NCI-H2196 treated with DMSO at 0.1 percent for 48 hours (cell line): Measurements from ENCODE around the gene TPSG1.

ENCODE experiments used
- DNase-seq: peaks from one replicate; lab custom pipeline; 2025; ENCODE audit not compliant: unreplicated experiment; lab: John Stamatoyannopoulos, UW

Gene TPSG1

GRCh38 chr16:1181404-1182315 lies 43.4 kb downstream of the TPSG1 start:
- DNase-seq, result no peak

GRCh38 chr16:1180549-1181403 lies 44.3 kb downstream of the TPSG1 start:
- no peak for DNase-seq

DNA sequence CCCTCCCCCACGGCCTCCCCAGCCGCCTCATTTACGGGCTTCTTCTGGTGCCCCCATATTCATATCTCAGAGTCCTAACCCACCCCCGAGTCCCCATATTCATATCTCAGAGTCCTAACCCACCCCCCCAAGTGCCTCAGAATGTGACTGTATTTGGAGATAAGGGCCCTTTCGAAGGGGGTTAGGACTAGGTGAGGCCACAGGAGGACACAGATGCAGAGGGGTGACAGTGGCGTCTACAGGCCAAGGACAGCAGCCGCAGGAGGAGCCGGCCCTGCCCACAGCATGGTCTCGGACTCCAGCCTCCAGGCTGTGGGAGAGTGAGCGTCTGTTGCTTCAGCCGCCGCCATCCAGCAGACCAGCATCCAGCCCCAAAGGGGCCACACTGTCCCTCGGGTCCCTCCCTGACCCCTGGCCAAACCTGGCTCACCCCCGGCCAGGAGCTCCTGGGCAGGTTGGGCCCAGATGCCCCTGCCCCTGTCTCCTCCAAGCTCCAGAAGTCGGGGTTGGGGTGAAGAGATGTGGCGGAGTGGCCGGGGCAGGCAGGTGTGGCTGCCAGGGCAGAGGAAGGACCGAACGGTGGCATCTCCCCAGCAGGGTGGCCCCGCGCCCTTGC lies 46.7 kb downstream of the TPSG1 start:
- no peak for DNase-seq

- no peak for DNase-seq
These were observed 47.3 kb downstream of the TPSG1 start for GRCh38 chr16:1177750-1178149.

DNA sequence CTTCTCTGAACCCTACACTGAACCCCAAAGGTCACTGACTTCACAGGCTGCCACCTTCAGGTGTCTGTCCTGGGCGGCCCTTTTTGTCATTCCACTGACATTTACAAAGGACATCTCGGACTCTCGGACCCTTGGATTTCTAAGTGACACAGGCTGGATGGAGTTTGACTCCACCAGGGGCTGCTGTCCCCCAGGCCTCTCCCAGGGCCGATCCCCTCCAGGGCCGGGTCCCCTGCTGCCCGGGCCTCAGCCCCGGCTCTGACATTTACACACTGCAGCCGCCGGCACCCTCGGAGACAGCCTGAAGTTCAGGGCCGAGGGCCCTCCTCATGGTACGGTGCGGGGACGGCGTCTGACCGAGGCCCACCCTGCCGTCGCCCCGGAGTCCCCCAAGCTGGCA lies 48.0 kb downstream of the TPSG1 start:
- DNase-seq, result no peak

DNA sequence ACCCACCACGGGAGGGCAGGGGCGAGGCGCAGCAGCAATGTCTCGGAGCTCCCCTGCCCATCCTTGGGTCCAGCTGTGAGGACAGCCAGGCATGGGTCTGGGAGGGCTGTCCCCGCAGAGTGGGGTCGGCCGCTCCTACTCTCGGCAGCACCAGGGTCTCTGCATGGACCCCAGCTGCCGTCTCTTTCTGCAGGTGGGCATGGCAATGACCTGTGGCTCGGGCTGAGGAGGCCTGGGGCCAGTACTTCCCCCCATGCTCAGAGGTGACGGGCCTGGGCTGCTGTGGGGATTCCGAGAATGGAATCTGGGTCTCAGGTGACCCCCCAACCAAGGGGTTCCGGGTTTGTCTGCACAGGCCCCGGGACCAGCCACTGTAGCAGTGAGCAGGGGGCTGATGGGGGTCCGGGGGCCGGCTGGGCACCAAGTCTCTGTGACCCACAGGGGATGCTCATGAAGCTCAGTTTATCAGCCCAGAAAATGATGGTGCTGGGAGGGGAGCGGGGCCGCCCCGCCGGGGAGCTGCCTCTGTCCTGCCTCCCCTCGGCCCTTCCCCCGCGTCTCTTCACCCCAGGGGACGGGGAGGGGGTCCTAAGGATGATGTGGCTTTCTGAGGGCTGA lies 48.7 kb downstream of the TPSG1 start:
- no peak for DNase-seq

DNA sequence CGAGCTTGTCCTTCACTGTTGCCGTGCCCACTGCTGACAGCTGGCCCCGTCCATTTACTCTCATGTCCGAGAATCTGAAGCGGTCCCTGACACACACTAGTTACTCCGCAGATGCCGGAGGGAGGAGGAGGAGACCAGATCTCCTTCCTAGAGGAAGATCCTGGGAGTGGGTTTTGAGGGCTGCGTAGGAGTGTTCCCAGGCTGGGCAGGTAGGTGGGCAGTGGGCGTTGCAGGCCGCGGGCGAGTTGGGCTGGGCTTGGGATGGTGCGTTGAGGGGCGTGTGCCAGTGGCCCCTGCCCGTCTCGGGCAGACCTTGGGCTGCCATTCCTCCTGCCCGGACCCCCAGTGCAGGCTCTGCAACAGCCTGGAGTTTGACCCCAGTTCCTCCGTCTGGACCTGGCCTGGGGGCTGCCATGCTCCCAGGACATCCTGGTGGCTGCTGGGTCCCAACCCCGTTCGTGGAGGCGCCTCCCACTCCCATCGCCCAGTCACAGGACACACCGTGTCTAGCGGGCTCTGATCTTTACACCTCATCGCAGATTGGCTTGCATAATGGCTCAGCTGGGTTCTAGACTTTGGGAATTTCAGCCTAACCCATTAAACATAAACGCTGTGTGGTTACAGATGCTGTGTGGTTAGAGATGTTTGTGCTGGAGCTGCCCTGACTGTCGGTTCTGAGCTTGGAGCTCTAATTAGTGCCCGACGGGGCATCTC lies 49.3 kb downstream of the TPSG1 start:
- no peak for DNase-seq

DNA sequence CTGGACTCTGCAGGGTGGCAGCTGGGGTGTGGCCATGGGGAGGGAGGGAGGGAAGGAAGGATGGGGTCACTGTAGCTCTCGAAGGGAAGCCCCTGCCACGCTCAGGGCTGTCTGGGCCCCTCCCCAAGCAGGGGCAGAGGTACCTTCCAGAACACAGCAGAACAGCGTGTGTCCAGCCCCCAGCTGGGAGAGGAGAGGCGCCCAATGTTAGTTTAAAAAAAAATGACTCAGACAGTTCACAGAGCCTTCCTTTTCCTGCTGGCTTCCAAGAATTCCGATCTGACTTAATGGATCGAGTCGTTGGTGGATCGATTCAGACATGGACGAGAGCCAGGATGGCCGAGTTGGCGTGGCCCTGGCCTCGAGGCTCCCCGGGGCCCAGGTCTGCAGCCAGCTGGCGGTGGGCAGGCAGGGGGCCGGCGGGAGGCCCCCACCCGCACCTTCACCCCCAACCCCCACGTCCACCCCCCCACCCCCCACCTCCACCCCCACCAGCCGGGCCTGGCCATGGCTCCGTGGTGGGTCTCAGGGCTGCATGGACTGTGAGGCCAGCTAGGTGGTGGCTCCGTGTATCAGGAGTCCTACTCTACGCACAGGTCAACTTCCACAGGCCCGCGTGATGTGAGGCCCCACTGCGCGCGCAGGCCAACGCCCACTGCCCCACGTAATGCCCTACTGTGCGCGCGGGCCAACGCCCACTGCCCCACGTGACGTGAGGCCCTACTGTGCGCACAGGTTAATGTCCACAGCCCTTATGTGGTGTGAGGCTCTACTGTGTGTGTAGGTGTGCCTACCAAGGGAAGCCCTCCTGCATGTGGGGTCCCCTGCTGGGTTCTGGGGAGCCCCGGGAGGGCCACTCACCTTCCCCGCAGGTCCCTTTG lies 50.4 kb downstream of the TPSG1 start:
- DNase-seq, result no peak

GRCh38 chr16:1173788-1174451 lies 51.1 kb downstream of the TPSG1 start:
- DNase-seq, result no peak

- DNase-seq, result no peak
These were observed 52.4 kb downstream of the TPSG1 start for GRCh38 chr16:1172651-1173050.

DNA sequence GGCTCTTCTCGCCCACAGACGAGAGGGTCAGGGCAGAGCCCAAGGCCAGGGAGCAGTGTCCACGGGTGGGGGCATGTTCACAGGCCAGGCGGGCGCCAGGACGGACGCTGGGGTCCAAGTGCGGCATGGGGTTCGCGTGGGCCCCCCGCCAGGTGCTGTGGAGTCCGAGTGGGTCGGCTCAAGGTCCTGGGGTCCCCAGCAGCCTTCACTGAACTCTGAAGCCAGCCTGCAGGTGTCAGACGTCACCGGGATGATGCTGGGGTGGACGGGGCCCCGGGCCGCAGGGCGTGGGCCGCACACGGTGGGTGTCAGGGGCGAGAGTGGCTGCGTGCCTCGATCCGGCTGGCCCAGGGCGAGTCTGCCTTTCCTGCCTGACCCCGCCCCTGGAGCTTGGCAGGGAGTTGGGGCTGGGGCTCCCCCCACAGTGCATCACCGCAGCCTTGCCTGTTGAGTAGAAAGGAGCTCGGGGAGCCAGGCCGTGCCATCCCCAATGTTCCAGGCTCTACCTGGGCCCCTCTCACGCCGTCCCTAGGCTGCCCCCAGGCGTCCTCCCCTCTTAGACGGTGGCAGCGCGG lies 53.1 kb downstream of the TPSG1 start:
- DNase-seq, result no peak
